Measurements from ENCODE around the gene NRXN3.

Gene NRXN3

GRCh38 chr14:79639613-79640012, 1469.4 kb downstream of the NRXN3 start:
- Histone ChIP-seq H3K27me3 (ENCODE audit: insufficient read depth, low read length) (no peaks in the 10 kb centered on the region), H3K9me2 (ENCODE audit: low read depth, low read length) (no peaks in the 10 kb centered on the region), H4K20me1 (ENCODE audit: insufficient read depth, low read length) (no peaks in the 10 kb centered on the region), H3K9me3 (ENCODE audit: low read length) (no peaks in the 10 kb centered on the region), H3K4me2 (ENCODE audit: low read length) (no peak overlapping the region), H3K4me1 (ENCODE audit: insufficient read depth, low read length, severe bottlenecking) (no peaks in the 10 kb centered on the region), H2AFZ (ENCODE audit: low read length) (no peak overlapping the region), H3K9ac (ENCODE audit: low read length) (no peak overlapping the region), H3K4me3 (ENCODE audit: low read depth, low read length, poor library complexity, severe bottlenecking) (no peak overlapping the region), H3K27ac (ENCODE audit: low read depth, low read length, poor library complexity, severe bottlenecking) (no peak overlapping the region), H3F3A (ENCODE audit: insufficient read depth, low read length) (no peaks in the 10 kb centered on the region), H3K79me2 (ENCODE audit: insufficient read depth, low read length) (no peaks in the 10 kb centered on the region), H3K36me3 (ENCODE audit: insufficient read depth, low read length) (no peaks in the 10 kb centered on the region)
- TF ChIP-seq CTCF (IDR thresholded peaks at IDR 0.05; ENCODE audit: low read length) = no peak
- no peak for TF ChIP-seq EZH2 (IDR thresholded peaks at IDR 0.05; ENCODE audit: borderline replicate concordance, low read length)

- Histone ChIP-seq H3K4me3 (ENCODE audit: low read depth, low read length, poor library complexity, severe bottlenecking) (no peak overlapping the region), H3K27ac (ENCODE audit: low read depth, low read length, poor library complexity, severe bottlenecking) (no peak overlapping the region), H2AFZ (ENCODE audit: low read length) (no peak overlapping the region), H3K4me2 (ENCODE audit: low read length) (no peak overlapping the region), H3K9me3 (ENCODE audit: low read length) (no peaks in the 10 kb centered on the region), H4K20me1 (ENCODE audit: insufficient read depth, low read length) (no peaks in the 10 kb centered on the region), H3K27me3 (ENCODE audit: insufficient read depth, low read length) (no peaks in the 10 kb centered on the region), H3K9me2 (ENCODE audit: low read depth, low read length) (no peaks in the 10 kb centered on the region), H3K9ac (ENCODE audit: low read length) (no peak overlapping the region), H3K36me3 (ENCODE audit: insufficient read depth, low read length) (no peaks in the 10 kb centered on the region), H3F3A (ENCODE audit: insufficient read depth, low read length) (no peaks in the 10 kb centered on the region), H3K79me2 (ENCODE audit: insufficient read depth, low read length) (no peaks in the 10 kb centered on the region), H3K4me1 (ENCODE audit: insufficient read depth, low read length, severe bottlenecking) (no peaks in the 10 kb centered on the region)
- TF ChIP-seq EZH2 (IDR thresholded peaks at IDR 0.05; ENCODE audit: borderline replicate concordance, low read length) = no peak
Observed at GRCh38 chr14:79641371-79641770, 1471.2 kb downstream of the NRXN3 start.

GRCh38 chr14:79643132-79643531, 1473.0 kb downstream of the NRXN3 start:
- H3K4me1 ChIP-seq (ENCODE audit: insufficient read depth, low read length, severe bottlenecking) = no peaks in the 10 kb centered on the region
- no peaks in the 10 kb centered on the region for H3K36me3 ChIP-seq (ENCODE audit: insufficient read depth, low read length)
- H4K20me1 ChIP-seq (ENCODE audit: insufficient read depth, low read length) = no peaks in the 10 kb centered on the region
- H3K27ac ChIP-seq (ENCODE audit: low read depth, low read length, poor library complexity, severe bottlenecking) = no peak overlapping the region
- no peaks in the 10 kb centered on the region for H3K9me2 ChIP-seq (ENCODE audit: low read depth, low read length)
- no peaks in the 10 kb centered on the region for H3F3A ChIP-seq (ENCODE audit: insufficient read depth, low read length)
- no peak overlapping the region for H2AFZ ChIP-seq (ENCODE audit: low read length)
- H3K9me3 ChIP-seq (ENCODE audit: low read length) = no peaks in the 10 kb centered on the region
- H3K27me3 ChIP-seq (ENCODE audit: insufficient read depth, low read length) = no peaks in the 10 kb centered on the region
- no peaks in the 10 kb centered on the region for H3K79me2 ChIP-seq (ENCODE audit: insufficient read depth, low read length)
- H3K4me3 ChIP-seq (ENCODE audit: low read depth, low read length, poor library complexity, severe bottlenecking) = no peak overlapping the region
- no peak overlapping the region for H3K9ac ChIP-seq (ENCODE audit: low read length)
- TF ChIP-seq EZH2 (IDR thresholded peaks at IDR 0.05; ENCODE audit: borderline replicate concordance, low read length) (no peak), CTCF (IDR thresholded peaks at IDR 0.05; ENCODE audit: low read length) (no peak)
- H3K4me2 ChIP-seq (ENCODE audit: low read length) = no peak overlapping the region

- H3K27me3 ChIP-seq (ENCODE audit: insufficient read depth, low read length) = no peaks in the 10 kb centered on the region
- no peak overlapping the region for H2AFZ ChIP-seq (ENCODE audit: low read length)
- no peaks in the 10 kb centered on the region for H3K36me3 ChIP-seq (ENCODE audit: insufficient read depth, low read length)
- no peak overlapping the region for H3K4me3 ChIP-seq (ENCODE audit: low read depth, low read length, poor library complexity, severe bottlenecking)
- no peaks in the 10 kb centered on the region for H3K4me1 ChIP-seq (ENCODE audit: insufficient read depth, low read length, severe bottlenecking)
- H3K9me2 ChIP-seq (ENCODE audit: low read depth, low read length) = no peaks in the 10 kb centered on the region
- no peak overlapping the region for H3K4me2 ChIP-seq (ENCODE audit: low read length)
- H4K20me1 ChIP-seq (ENCODE audit: insufficient read depth, low read length) = no peaks in the 10 kb centered on the region
- no peaks in the 10 kb centered on the region for H3K9me3 ChIP-seq (ENCODE audit: low read length)
- H3K27ac ChIP-seq (ENCODE audit: low read depth, low read length, poor library complexity, severe bottlenecking) = no peak overlapping the region
- H3K9ac ChIP-seq (ENCODE audit: low read length) = no peak overlapping the region
- no peaks in the 10 kb centered on the region for H3F3A ChIP-seq (ENCODE audit: insufficient read depth, low read length)
- TF ChIP-seq CTCF (IDR thresholded peaks at IDR 0.05; ENCODE audit: low read length) (no peak), EZH2 (IDR thresholded peaks at IDR 0.05; ENCODE audit: borderline replicate concordance, low read length) (no peak)
- H3K79me2 ChIP-seq (ENCODE audit: insufficient read depth, low read length) = no peaks in the 10 kb centered on the region
Observed at GRCh38 chr14:79645753-79646362, 1475.7 kb downstream of the NRXN3 start.

Data from OCI-LY1 (cell line).